Endodermal cell (in vitro differentiated cells): ENCODE results near the gene ZNF107. TPM values are rescaled to one million over a fixed set of nuclear protein-coding genes. Genes with fewer than 3 reads are reported as not detected.

ENCODE experiments used
- DNase-seq: peaks from one replicate; pipeline ENCODE4 v3.0.0-alpha.2; 2017
- H3K27ac ChIP-seq: 2 replicates; pipeline ENCODE4 v1.5.1; 2013; ENCODE audit warnings: mild to moderate bottlenecking, low read depth, low read length, moderate library complexity
- H3K27me3 ChIP-seq: 2 replicates; pipeline ENCODE4 v1.6.1; 2013; ENCODE audit warnings: mild to moderate bottlenecking, low read length, moderate library complexity; ENCODE audit not compliant: insufficient read depth, control insufficient read depth, poor library complexity, severe bottlenecking
- H3K36me3 ChIP-seq: 2 replicates; pipeline ENCODE4 v1.7.0; 2013; ENCODE audit warnings: mild to moderate bottlenecking, low read length, moderate library complexity; ENCODE audit not compliant: control insufficient read depth, insufficient read depth
- H3K4me1 ChIP-seq: one replicate; pipeline ENCODE4 v1.7.0; 2013; ENCODE audit warnings: low read length; ENCODE audit not compliant: control insufficient read depth, insufficient read depth
- H3K4me3 ChIP-seq: 2 replicates; pipeline ENCODE4 v1.5.1; 2013; ENCODE audit warnings: mild to moderate bottlenecking, low read length, moderate library complexity
- H3K9ac ChIP-seq: 2 replicates; pipeline ENCODE4 v1.6.1; 2013; ENCODE audit warnings: mild to moderate bottlenecking, low read length, moderate library complexity; ENCODE audit not compliant: poor library complexity, severe bottlenecking; ENCODE audit errors: extremely low read depth
- H3K9me3 ChIP-seq: 2 replicates; pipeline ENCODE4 v1.6.1; 2013; ENCODE audit warnings: mild to moderate bottlenecking, low read length, moderate library complexity; ENCODE audit not compliant: control insufficient read depth
- H3K27ac Mint-ChIP-seq: 2 replicates; pipeline ENCODE4 v1.8.0; 2020; ENCODE audit warnings: mixed read lengths
- H3K27me3 Mint-ChIP-seq: 2 replicates; pipeline ENCODE4 v1.8.0; 2021; ENCODE audit warnings: mild to moderate bottlenecking, mixed read lengths; ENCODE audit not compliant: insufficient read depth
- H3K36me3 Mint-ChIP-seq: 2 replicates; pipeline ENCODE4 v1.8.0; 2020; ENCODE audit warnings: low read depth, mixed read lengths
- H3K4me1 Mint-ChIP-seq: 2 replicates; pipeline ENCODE4 v1.8.0; 2020; ENCODE audit warnings: mixed read lengths
- H3K4me3 Mint-ChIP-seq: 2 replicates; pipeline ENCODE4 v1.8.0; 2020; ENCODE audit warnings: mild to moderate bottlenecking, moderate library complexity, mixed read lengths
- H3K9me3 Mint-ChIP-seq: 2 replicates; pipeline ENCODE4 v1.8.0; 2020; ENCODE audit warnings: mild to moderate bottlenecking, mixed read lengths
- WGBS, 2 experiments: methylation state at CpG; one replicate each; pipeline versions ENCODE4 v1.1.5 to v1.1.7; 2013; ENCODE audit warnings: missing lambda C conversion rate in 2 of 2, mixed read lengths in 1 of 2; ENCODE audit not compliant: insufficient coverage in 1 of 2, insufficient read length in 1 of 2; 5-methylcytosine and 5-hydroxymethylcytosine counted together
- total RNA-seq, 2 donors: library from RNA; stranded (reverse); fragmentation: NEBNext Ultra II Directional in 1 of 2; extraction: Animal tissue kit (Norgen Biotek cat#: 25700) in 1 of 2; gene quantifications; 2 replicates in 1 of 2; 3 replicates in 1 of 2; pipeline ENCODE4 v1.2.1, GENCODE V29; 2021
- TF ChIP-seq, protein P1 (sequence below): fragments of 200-600 bp; sonication (generic); conservative IDR thresholded peaks from 2 replicates; pipeline ENCODE4 v1.5.0; 2021; ENCODE audit warnings: antibody characterized with exemption, mild to moderate bottlenecking

The ZNF107 gene
- total RNA-seq, 2 donors from 2014 or later, result 16.9 to 17.9 TPM

DNA sequence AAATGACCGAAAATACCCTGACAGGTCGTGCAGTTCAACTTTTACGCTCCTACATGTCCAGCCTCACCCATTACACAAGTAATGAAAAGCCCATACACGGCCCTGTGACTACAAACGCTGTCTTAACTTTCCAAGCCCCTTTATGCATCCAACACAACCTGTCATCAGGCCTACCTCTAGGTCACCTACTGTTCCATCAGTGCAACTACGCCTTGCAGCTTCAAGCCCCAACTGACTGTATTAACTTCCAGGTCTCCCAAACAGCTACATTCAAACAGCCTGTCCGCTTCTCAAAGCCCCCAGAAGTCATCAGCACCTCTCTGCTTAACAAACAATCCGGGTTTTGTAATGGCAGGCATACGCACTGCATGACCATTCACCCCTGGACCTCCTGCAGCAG lies 19.2 kb downstream of the ZNF107 start:
- H3K27me3 ChIP-seq, result no peaks in the 10 kb centered on the region
- TF ChIP-seq, protein P1, sequence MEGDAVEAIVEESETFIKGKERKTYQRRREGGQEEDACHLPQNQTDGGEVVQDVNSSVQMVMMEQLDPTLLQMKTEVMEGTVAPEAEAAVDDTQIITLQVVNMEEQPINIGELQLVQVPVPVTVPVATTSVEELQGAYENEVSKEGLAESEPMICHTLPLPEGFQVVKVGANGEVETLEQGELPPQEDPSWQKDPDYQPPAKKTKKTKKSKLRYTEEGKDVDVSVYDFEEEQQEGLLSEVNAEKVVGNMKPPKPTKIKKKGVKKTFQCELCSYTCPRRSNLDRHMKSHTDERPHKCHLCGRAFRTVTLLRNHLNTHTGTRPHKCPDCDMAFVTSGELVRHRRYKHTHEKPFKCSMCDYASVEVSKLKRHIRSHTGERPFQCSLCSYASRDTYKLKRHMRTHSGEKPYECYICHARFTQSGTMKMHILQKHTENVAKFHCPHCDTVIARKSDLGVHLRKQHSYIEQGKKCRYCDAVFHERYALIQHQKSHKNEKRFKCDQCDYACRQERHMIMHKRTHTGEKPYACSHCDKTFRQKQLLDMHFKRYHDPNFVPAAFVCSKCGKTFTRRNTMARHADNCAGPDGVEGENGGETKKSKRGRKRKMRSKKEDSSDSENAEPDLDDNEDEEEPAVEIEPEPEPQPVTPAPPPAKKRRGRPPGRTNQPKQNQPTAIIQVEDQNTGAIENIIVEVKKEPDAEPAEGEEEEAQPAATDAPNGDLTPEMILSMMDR, result peak; percentile 53

DNA sequence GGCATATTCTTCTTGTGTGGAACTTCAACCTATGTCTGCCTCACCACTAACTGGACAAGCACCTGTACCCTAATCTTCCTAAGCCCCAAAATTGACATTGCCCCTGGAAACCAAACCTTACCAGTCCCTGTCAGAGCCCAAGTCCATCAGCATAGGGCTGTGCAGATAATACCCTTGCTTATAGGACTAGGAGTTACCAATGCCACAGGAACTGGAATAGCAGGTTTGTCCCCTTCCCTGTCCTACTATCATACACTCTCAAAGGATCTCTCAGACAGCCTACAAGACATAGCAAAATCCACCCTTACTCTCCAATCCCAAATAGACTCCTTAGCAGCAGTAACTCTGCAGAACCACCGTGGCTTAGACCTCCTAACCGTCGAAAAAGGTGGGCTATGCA lies 19.8 kb downstream of the ZNF107 start:
- H3K36me3 ChIP-seq, result peaks cover 74% of the 10 kb centered on the region
- no peaks in the 10 kb centered on the region for H3K9me3 Mint-ChIP-seq
- peaks cover 5% of the 10 kb centered on the region for H3K36me3 Mint-ChIP-seq
- no peaks in the 10 kb centered on the region for H3K27me3 Mint-ChIP-seq
- H3K9me3 ChIP-seq, result no peaks in the 10 kb centered on the region
- TF ChIP-seq, protein P1, result no peak
- H3K27me3 ChIP-seq, result no peaks in the 10 kb centered on the region
- H3K27ac Mint-ChIP-seq, result no peak overlapping the region
- H3K27ac ChIP-seq, result no peak overlapping the region
- H3K4me1 Mint-ChIP-seq, result no peaks in the 10 kb centered on the region
- no peaks in the 10 kb centered on the region for H3K4me1 ChIP-seq
- no peak for DNase-seq
- WGBS, 2 experiments, result 64 to 67% methylated on average over 3 of the region's 3 CpGs
- no peak overlapping the region for H3K4me3 ChIP-seq
- H3K9ac ChIP-seq, result no peak overlapping the region
- no peak overlapping the region for H3K4me3 Mint-ChIP-seq

More for the DNA sequence above, 19.2 kb downstream of the ZNF107 start:
- no peak overlapping the region for H3K27ac ChIP-seq
- no peaks in the 10 kb centered on the region for H3K4me1 Mint-ChIP-seq
- H3K9me3 ChIP-seq, result no peaks in the 10 kb centered on the region
- H3K4me1 ChIP-seq, result no peaks in the 10 kb centered on the region
- no peak overlapping the region for H3K4me3 ChIP-seq
- peaks cover 77% of the 10 kb centered on the region for H3K36me3 ChIP-seq
- no peaks in the 10 kb centered on the region for H3K9me3 Mint-ChIP-seq
- WGBS, 2 experiments, result 94 to 96% methylated on average over 5 to 9 of the region's 9 CpGs
- no peak overlapping the region for H3K9ac ChIP-seq
- H3K27ac Mint-ChIP-seq, result no peak overlapping the region
- H3K36me3 Mint-ChIP-seq, result peaks cover under 1% of the 10 kb centered on the region
- DNase-seq, result no peak
- no peak overlapping the region for H3K4me3 Mint-ChIP-seq
- H3K27me3 Mint-ChIP-seq, result no peaks in the 10 kb centered on the region

DNA sequence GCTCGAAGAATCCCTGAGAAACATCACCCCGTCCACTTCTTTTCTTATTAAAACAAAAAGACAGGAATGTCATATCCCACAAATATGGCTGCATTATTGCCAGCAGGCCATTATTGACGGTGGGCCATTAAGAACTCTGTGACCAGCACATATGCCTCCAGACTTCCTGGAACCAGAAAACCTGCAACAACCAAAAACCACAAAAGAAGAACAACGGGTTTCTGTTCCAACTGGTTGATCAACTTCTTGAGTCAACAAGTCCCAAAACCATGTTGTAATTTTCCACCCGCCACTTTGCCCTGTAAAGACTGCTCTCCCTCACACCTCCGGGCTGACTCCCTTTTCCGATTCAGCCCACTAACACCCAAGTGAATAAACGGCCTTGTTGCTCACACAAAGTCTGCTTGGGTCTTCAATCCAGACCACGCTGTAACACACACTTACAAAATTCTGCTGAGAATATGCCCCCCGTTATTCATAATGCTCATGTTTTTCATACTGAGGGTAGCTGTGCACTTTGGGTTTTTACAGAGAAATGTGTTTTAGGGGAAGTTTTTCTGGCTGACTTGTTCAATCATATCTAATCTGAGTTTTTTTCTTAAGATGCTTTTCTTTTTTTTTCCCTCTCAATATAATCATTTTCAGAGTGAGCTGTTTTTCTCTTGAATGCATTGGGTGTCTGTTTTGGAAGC lies 20.7 kb downstream of the ZNF107 start:
- no peak overlapping the region for H3K27ac Mint-ChIP-seq
- 85 to 93% methylated on average over 6 to 10 of the region's 10 CpGs for WGBS, 2 experiments
- no peaks in the 10 kb centered on the region for H3K9me3 Mint-ChIP-seq

More for the DNA sequence above, 20.7 kb downstream of the ZNF107 start:
- peaks cover 10% of the 10 kb centered on the region for H3K36me3 Mint-ChIP-seq
- H3K4me1 Mint-ChIP-seq, result no peaks in the 10 kb centered on the region
- H3K36me3 ChIP-seq, result peaks cover 72% of the 10 kb centered on the region
- no peaks in the 10 kb centered on the region for H3K27me3 ChIP-seq
- H3K4me1 ChIP-seq, result no peaks in the 10 kb centered on the region
- no peak overlapping the region for H3K9ac ChIP-seq
- H3K27ac ChIP-seq, result no peak overlapping the region
- TF ChIP-seq, protein P1, result no peak
- no peaks in the 10 kb centered on the region for H3K27me3 Mint-ChIP-seq
- H3K4me3 ChIP-seq, result no peak overlapping the region
- no peak for DNase-seq
- H3K9me3 ChIP-seq, result peaks cover under 1% of the 10 kb centered on the region
- no peak overlapping the region for H3K4me3 Mint-ChIP-seq
